Suppressor macrophage (primary cell): ENCODE measurements around the gene ZNG1E.
A peak's percentile ranks its signal among the peaks of the same experiment; 100 is the strongest.
"Not testable (repeated sequence)": the region's sequence is repeated elsewhere in the genome, so short reads cannot be mapped to it uniquely, and the experiment has no call there.

ENCODE experiments used
- DNase-seq, 4 experiments: peaks; one replicate each; pipeline ENCODE4 v3.0.0-alpha.2; 2020 to 2022
- total RNA-seq, 17 experiments: gene quantifications; one replicate each; lab custom pipeline; 2026; ENCODE audit warnings: mixed read lengths in 6 of 17, inconsistent platforms in 3 of 17; lab: John Stamatoyannopoulos, UW

ZNG1E gene
- total RNA-seq = 3.0 to 15.7 (median 6.3) reads per million in 17 experiments

GRCh38 chr9:65675589-65676021 lies at the start of gene ZNG1E:
Gene ZNG1E (plus strand): TSS chr9:65675928. CDS start chr9:65675977, 49 bp downstream.
- peak; percentile 0 to 24 (median 11) for DNase-seq

GRCh38 chr9:65673579-65673978 lies 2.1 kb upstream of the ZNG1E start:
- DNase-seq = not testable (repeated sequence)

- DNase-seq = not testable (repeated sequence)
These were observed 710 bp upstream of the ZNG1E start for GRCh38 chr9:65675018-65675417.

GRCh38 chr9:65676389-65676788 lies 661 bp downstream of the ZNG1E start:
- DNase-seq = not testable (repeated sequence)

GRCh38 chr9:65678533-65678932 lies 2.8 kb downstream of the ZNG1E start:
- not testable (repeated sequence) for DNase-seq

- DNase-seq = not testable (repeated sequence)
These were observed 27.8 kb downstream of the ZNG1E start for GRCh38 chr9:65703550-65703949.

- DNase-seq = not testable (repeated sequence)
These were observed 38.7 kb downstream of the ZNG1E start for GRCh38 chr9:65714445-65714844.

GRCh38 chr9:65737096-65737564 lies 61.4 kb downstream of the ZNG1E start, which contains the start of gene FOXD4L4:
Gene FOXD4L4 (plus strand): TSS chr9:65737146. CDS start chr9:65737146, 0 bp downstream.
- not testable (repeated sequence) for DNase-seq

- DNase-seq = not testable (repeated sequence)
These were observed 62.4 kb downstream of the ZNG1E start for GRCh38 chr9:65738133-65738532.
